ENCODE results near the gene SLC27A5. TPM values are rescaled to one million over a fixed set of nuclear protein-coding genes. Genes with fewer than 3 reads are reported as not detected.
"Not testable (repeated sequence)": the region's sequence is repeated elsewhere in the genome, so short reads cannot be mapped to it uniquely, and the experiment has no call there.

Gene SLC27A5
- total and polyA plus RNA-seq, 2 experiments from 2014 or later, result 16.2 to 35.5 TPM

GRCh38 chr19:58509731-58510083 lies 2.1 kb downstream of the SLC27A5 start (continued):
- TF ChIP-seq ZNF462 (CRISPR knock-in tag; IDR thresholded peaks at IDR 0.05), result no peak
- no peak for TF ChIP-seq POLR2AphosphoS5 (IDR thresholded peaks at IDR 0.05; ENCODE audit: low read depth)
- no peak for TF ChIP-seq ZNF331 (CRISPR knock-in tag; IDR thresholded peaks at IDR 0.05; ENCODE audit: low read depth)

GRCh38 chr19:58507602-58508223 lies 4.1 kb downstream of the SLC27A5 start:
- not testable (repeated sequence) for H3K4me3 ChIP-seq; H3K36me3 Mint-ChIP-seq (ENCODE audit: low read depth); H3K4me2 ChIP-seq; H3K27ac Mint-ChIP-seq; H3K27me3 ChIP-seq (ENCODE audit: insufficient read depth); H3K4me3 Mint-ChIP-seq; H2AFZ ChIP-seq; DNase-seq (ENCODE audit: low spot score); H3K79me2 ChIP-seq (replicated peaks; ENCODE audit: insufficient read depth); H3K27ac ChIP-seq (ENCODE audit: low read depth); H4K20me1 ChIP-seq (replicated peaks; ENCODE audit: insufficient read depth); H3K4me1 ChIP-seq (ENCODE audit: insufficient read depth); H3F3A ChIP-seq (replicated peaks; ENCODE audit: low read depth); ATAC-seq; H3K4me1 Mint-ChIP-seq; H3K9me2 ChIP-seq (ENCODE audit: insufficient read depth); H3K36me3 ChIP-seq (ENCODE audit: insufficient read depth)
- H3K27me3 Mint-ChIP-seq (ENCODE audit: insufficient read depth, low read depth, poor library complexity), result peaks cover 19% of the 10 kb centered on the region
- peaks cover 12% of the 10 kb centered on the region for H3K9me3 Mint-ChIP-seq

- H3K9me2 ChIP-seq (ENCODE audit: insufficient read depth), result no peaks in the 10 kb centered on the region
- H4K20me1 ChIP-seq (replicated peaks; ENCODE audit: insufficient read depth), result no peaks in the 10 kb centered on the region
- DNase-seq (ENCODE audit: low spot score) (no peak), ATAC-seq (no peak)
- no peaks in the 10 kb centered on the region for H3K4me1 ChIP-seq (ENCODE audit: insufficient read depth)
- no peaks in the 10 kb centered on the region for H3K36me3 ChIP-seq (ENCODE audit: insufficient read depth)
- Mint-ChIP-seq H3K36me3 (ENCODE audit: low read depth) (no peaks in the 10 kb centered on the region), H3K4me1 (peaks cover 17% of the 10 kb centered on the region), H3K9me3 (no peaks in the 10 kb centered on the region; the same call in 2 of the 3 replicates), H3K27me3 (ENCODE audit: insufficient read depth, low read depth, poor library complexity) (peaks cover 9% of the 10 kb centered on the region), H3K4me3 (peak overlapping the region; percentile 81), H3K27ac (peak overlapping the region; percentile 41; the same call in 1 of the 2 replicates)
- H3K79me2 ChIP-seq (replicated peaks; ENCODE audit: insufficient read depth), result 0 out of 2 replicates have a peak, but pooled peaks cover 4% of the 10 kb centered on the region
- H3F3A ChIP-seq (replicated peaks; ENCODE audit: low read depth), result peaks cover 12% of the 10 kb centered on the region
- H3K4me2 ChIP-seq, result peak overlapping the region; percentile 89
- H3K27ac ChIP-seq (ENCODE audit: low read depth), result no peak overlapping the region
- H3K4me3 ChIP-seq, result peak overlapping the region; percentile 82
- no peaks in the 10 kb centered on the region for H3K27me3 ChIP-seq (ENCODE audit: insufficient read depth)
- no peak overlapping the region for H2AFZ ChIP-seq
- TF ChIP-seq NANOG (IDR thresholded peaks at IDR 0.05; ENCODE audit: borderline replicate concordance) (no peak), CREB1 (CRISPR knock-in tag; IDR thresholded peaks at IDR 0.05; ENCODE audit: low read depth) (no peak), CTCF (conservative IDR thresholded peaks at IDR 0.05; ENCODE audit: low read depth in 2 of 2) (no peak), ZNF331 (CRISPR knock-in tag; IDR thresholded peaks at IDR 0.05; ENCODE audit: low read depth) (no peak), ZNF114 (CRISPR knock-in tag; IDR thresholded peaks at IDR 0.05) (no peak), REST (IDR thresholded peaks at IDR 0.05; ENCODE audit: unreplicated experiment) (no peak)
Observed at GRCh38 chr19:58500242-58500641, 11.6 kb downstream of the SLC27A5 start.

Data from GM23338 (cell line).